Right lobe of liver (tissue), 6 donors: ENCODE results near the gene ACBD5. TPM values are rescaled to one million over a fixed set of nuclear protein-coding genes. Genes with fewer than 3 reads are reported as not detected.

Experiments used
- ATAC-seq, 4 donors: fragments of 200-7000 bp; cut with Tn5 transposase; one replicate each; pipeline ENCODE4 v1.9.1; 2020; ENCODE audit warnings: mild to moderate bottlenecking in 4 of 4, moderate library complexity in 4 of 4
- DNase-seq, 3 donors: peaks; one replicate each; pipeline ENCODE4 v3.0.0-alpha.2; 2020
- H3K27ac ChIP-seq, 3 donors: fragments of 200-600 bp; one replicate each; pipeline ENCODE4 v1.8.0; 2022
- H3K27me3 ChIP-seq, 2 donors: fragments of 200-600 bp; one replicate each; pipeline ENCODE4 v1.8.0; 2022
- H3K36me3 ChIP-seq, 4 donors: fragments of 200-600 bp; sonication (generic) in 1 of 4; one replicate each; pipeline versions ENCODE4 v1.5.1 to v1.8.0; 2017 to 2022; ENCODE audit warnings: control low read depth in 1 of 4
- H3K4me1 ChIP-seq, 4 donors: fragments of 200-600 bp; sonication (generic) in 1 of 4; one replicate each; pipeline versions ENCODE4 v1.5.1 to v1.8.0; 2017 to 2022; ENCODE audit warnings: control low read depth in 1 of 4
- H3K4me3 ChIP-seq, 3 donors: fragments of 200-600 bp; one replicate each; pipeline ENCODE4 v1.8.0; 2022
- H3K9me3 ChIP-seq, 4 donors: fragments of 200-600 bp; sonication (generic) in 1 of 4; one replicate each; pipeline versions ENCODE4 v1.5.1 to v1.8.0; 2017 to 2022; ENCODE audit warnings: control low read depth in 1 of 4
- POLR2A ChIP-seq: fragments of 450-650 bp; IDR thresholded peaks from one replicate; pipeline ENCODE4 v1.6.1; 2017; ENCODE audit warnings: antibody characterized with exemption, mild to moderate bottlenecking
- WGBS: methylation state at CpG from one replicate; pipeline ENCODE4 v1.1.6; 2018; ENCODE audit warnings: low coverage, low lambda C conversion rate; ENCODE audit not compliant: insufficient coverage; ENCODE audit errors: missing lambda C conversion rate; 5-methylcytosine and 5-hydroxymethylcytosine counted together
- intact Hi-C, 2 donors: fragments of 100-400 bp; cut with DNase I; formaldehyde crosslinking; loops; one replicate each; pipeline versions ENCODE4 v1.11.2 to v1.14.1; 2022
- total RNA-seq, 6 experiments: library from RNA; depleted of rRNA in 2 of 6; stranded (reverse); fragments of >200 nt in 2 of 6; fragmentation: NEBNext Ultra II Directional in 3 of 6; extraction: Animal tissue kit (Norgen Biotek cat#: 25700) in 3 of 6; gene quantifications; one replicate each; pipeline versions ENCODE4 v1.1.0 to v1.2.4, GENCODE V29; 2016 to 2023
- TF ChIP-seq, protein P1 (sequence below), 4 donors: fragments of 200-600 bp in 3 of 4; fragments of 450-650 bp in 1 of 4; IDR thresholded peaks; one replicate each; pipeline versions ENCODE4 v1.5.1 to v1.8.0; 2016 to 2022; ENCODE audit warnings: antibody characterized with exemption in 4 of 4, mild to moderate bottlenecking in 2 of 4
- donor health status: DM: no; HTN: yes; CAD: no.
- donor health status: DM: no; HTN: no; CAD: no.
- donor health status: DM: no; HTN: no; CAD: no.
- donor health status: DM: no; HTN: yes; CAD: no.
- donor health status: DM: no; HTN: yes; CAD: no.

Gene ACBD5
- total RNA-seq, 6 experiments from 2014 or later, result 23.1 to 45.9 (median 32.0) TPM

DNA sequence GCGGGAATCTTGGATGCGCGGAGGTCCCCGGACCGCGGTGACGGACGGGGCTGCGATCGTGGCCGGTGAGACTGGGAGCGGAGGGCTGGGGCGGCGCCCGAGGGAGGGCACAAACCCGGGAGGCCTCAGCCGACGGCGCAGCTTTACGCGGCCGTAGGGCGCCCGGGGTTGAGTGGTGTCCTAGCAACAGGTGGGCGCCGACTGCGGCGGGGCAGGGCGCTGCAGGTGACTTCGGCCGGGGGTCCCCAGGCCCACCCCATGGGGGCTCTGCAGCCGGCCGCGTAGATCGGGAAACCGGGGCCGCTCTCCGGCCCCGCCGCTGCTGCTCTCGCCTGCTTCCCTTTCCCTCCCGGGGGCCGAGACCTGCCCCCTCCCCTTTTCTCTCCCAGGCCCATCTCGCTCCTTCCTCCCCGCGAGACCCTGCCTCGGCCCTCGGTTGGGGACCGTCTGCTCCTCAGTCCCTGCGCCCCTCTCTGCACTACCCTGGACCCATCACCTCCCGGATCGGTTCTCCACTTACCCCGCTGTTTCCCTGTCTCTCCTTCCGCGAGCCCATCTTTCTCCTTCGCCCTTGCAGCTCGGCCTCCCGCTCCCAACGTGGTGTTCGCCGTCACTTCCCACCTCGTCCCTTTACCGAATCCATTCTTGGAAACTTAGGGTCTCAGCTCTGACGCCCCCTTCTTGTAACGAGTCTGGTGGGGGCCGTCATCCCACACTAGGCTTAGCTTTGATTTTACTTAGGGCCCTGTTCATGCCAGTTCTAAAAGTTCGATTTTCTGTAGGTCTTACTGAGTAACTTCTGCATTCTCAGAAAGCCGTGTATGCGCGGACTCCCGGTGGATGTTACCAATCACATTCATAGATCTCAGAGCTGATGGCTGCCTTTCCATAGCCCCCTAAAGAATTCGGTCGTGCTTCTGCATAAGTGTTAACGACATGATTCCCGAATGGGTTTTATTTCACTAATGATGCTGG is 18.5 kb upstream of the ACBD5 start:
- H3K9me3 ChIP-seq, result no peaks in the 10 kb centered on the region
- no peaks in the 10 kb centered on the region for H3K36me3 ChIP-seq
- 13% methylated on average over 34 of the region's 75 CpGs for WGBS
- ATAC-seq (peak; percentile 58 to 88 (median 76)), DNase-seq (peak in 1 of 3 donors; percentile 46)
- H3K27ac ChIP-seq, result no peak overlapping the region
- TF ChIP-seq, protein P1, sequence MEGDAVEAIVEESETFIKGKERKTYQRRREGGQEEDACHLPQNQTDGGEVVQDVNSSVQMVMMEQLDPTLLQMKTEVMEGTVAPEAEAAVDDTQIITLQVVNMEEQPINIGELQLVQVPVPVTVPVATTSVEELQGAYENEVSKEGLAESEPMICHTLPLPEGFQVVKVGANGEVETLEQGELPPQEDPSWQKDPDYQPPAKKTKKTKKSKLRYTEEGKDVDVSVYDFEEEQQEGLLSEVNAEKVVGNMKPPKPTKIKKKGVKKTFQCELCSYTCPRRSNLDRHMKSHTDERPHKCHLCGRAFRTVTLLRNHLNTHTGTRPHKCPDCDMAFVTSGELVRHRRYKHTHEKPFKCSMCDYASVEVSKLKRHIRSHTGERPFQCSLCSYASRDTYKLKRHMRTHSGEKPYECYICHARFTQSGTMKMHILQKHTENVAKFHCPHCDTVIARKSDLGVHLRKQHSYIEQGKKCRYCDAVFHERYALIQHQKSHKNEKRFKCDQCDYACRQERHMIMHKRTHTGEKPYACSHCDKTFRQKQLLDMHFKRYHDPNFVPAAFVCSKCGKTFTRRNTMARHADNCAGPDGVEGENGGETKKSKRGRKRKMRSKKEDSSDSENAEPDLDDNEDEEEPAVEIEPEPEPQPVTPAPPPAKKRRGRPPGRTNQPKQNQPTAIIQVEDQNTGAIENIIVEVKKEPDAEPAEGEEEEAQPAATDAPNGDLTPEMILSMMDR (IDR thresholded peaks at IDR 0.05), result no peak
- TF ChIP-seq POLR2A, result no peak
- peaks cover 0 to 8% (median 0%) of the 10 kb centered on the region in 4 donors for H3K4me1 ChIP-seq
- peak overlapping the region; percentile 34 to 44 (median 39) for H3K4me3 ChIP-seq
- intact Hi-C loops, result no loop called here
- peaks cover 0 to 5% of the 10 kb centered on the region in 2 donors for H3K27me3 ChIP-seq

- peaks cover 0 to 8% (median 0%) of the 10 kb centered on the region in 4 donors for H3K4me1 ChIP-seq
- H3K27me3 ChIP-seq, result peaks cover 0 to 5% of the 10 kb centered on the region in 2 donors
- ATAC-seq (no peak), DNase-seq (no peak)
- no peak overlapping the region for H3K27ac ChIP-seq
- TF ChIP-seq, protein P1 (IDR thresholded peaks at IDR 0.05), result no peak
- TF ChIP-seq POLR2A, result no peak
- H3K9me3 ChIP-seq, result no peaks in the 10 kb centered on the region
- 8% methylated on average over 11 of the region's 18 CpGs for WGBS
- H3K4me3 ChIP-seq, result peak overlapping the region; percentile 34 to 44 (median 39)
- no peaks in the 10 kb centered on the region for H3K36me3 ChIP-seq
- intact Hi-C loops, result no loop called here
These were observed 17.9 kb upstream of the ACBD5 start for GRCh38 chr10:27258492-27258837.

- Histone ChIP-seq H3K4me3 (no peak overlapping the region), H3K27ac (no peak overlapping the region), H3K9me3 (no peaks in the 10 kb centered on the region), H3K27me3 (peaks cover 0 to 5% of the 10 kb centered on the region in 2 donors), H3K36me3 (no peaks in the 10 kb centered on the region), H3K4me1 (peaks cover 0 to 8% (median 0%) of the 10 kb centered on the region in 4 donors)
- no peak for TF ChIP-seq POLR2A
- TF ChIP-seq, protein P1 (IDR thresholded peaks at IDR 0.05), result no peak
- no peak for DNase-seq
- ATAC-seq, result no peak
- 0% methylated on average over 1 of the region's 58 CpGs for WGBS
- intact Hi-C loops, result no loop called here
These were observed 15.9 kb upstream of the ACBD5 start for GRCh38 chr10:27256299-27257189.

- WGBS, result 100% methylated on average over 4 of the region's 5 CpGs
- no peak for TF ChIP-seq POLR2A
- DNase-seq (no peak), ATAC-seq (no peak)
- Histone ChIP-seq H3K27me3 (no peaks in the 10 kb centered on the region), H3K9me3 (no peaks in the 10 kb centered on the region), H3K4me1 (peaks cover 0 to 3% (median 0%) of the 10 kb centered on the region in 4 donors), H3K36me3 (no peaks in the 10 kb centered on the region), H3K27ac (no peak overlapping the region), H3K4me3 (no peak overlapping the region)
- intact Hi-C loops, result no loop called here
These were observed 13.0 kb upstream of the ACBD5 start for GRCh38 chr10:27253576-27253975.
